Measurements from ENCODE around the gene TMEM169. TPM values are rescaled to one million over a fixed set of nuclear protein-coding genes. Genes with fewer than 3 reads are reported as not detected.
A peak's percentile ranks its signal among the peaks of the same experiment; 100 is the strongest.

The TMEM169 gene, protein sequence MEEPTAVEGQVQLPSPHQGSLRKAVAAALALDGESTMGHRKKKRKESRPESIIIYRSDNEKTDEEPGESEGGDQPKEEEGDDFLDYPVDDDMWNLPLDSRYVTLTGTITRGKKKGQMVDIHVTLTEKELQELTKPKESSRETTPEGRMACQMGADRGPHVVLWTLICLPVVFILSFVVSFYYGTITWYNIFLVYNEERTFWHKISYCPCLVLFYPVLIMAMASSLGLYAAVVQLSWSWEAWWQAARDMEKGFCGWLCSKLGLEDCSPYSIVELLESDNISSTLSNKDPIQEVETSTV
- 13.8 and 19.4 TPM in 2 replicates for total RNA-seq
- 11.9 TPM for polyA plus RNA-seq (2012)

DNA sequence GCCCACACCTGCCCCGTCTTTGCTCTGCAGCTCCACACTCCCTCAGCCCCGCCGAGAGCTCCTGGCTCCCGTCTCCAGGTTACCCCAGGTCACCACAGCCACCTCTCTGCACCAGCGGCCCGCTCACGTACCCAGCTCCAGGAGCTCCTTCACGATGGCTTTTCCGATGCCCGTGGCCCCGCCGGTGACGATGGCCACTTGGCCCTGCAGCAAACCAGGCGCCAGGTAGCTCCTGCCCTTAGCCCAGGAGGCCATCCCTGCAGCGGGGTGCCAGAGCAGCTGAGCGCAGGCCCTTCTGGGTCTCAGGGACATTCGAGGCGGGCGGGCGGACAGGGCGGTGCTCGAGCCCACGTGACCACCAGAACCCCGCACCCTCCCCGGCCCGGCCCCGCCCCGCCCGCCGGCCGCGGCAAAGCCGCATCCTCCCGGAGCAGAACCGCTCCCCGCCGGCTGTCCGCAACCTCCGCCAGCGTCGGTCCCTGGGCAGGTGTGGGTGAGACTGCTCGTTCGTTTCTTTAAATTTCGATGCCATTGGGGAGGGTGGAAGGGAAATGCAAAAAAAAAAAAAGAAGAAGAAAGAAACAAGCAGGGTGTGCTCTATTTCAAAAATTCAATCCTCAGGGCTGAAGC is at the start of gene TMEM169, which contains the start of gene PECR:
TMEM169 (plus strand) TSS at position 433 of the 630 bp plus-strand sequence. CDS start 14,045 bp downstream, outside the sequence.
PECR (minus strand) TSS at position 323 of the 630 bp plus-strand sequence; CDS start at position 255, 68 bp downstream.
- peak; percentile 83 for DNase-seq (ENCODE audit: low read depth)

DNA sequence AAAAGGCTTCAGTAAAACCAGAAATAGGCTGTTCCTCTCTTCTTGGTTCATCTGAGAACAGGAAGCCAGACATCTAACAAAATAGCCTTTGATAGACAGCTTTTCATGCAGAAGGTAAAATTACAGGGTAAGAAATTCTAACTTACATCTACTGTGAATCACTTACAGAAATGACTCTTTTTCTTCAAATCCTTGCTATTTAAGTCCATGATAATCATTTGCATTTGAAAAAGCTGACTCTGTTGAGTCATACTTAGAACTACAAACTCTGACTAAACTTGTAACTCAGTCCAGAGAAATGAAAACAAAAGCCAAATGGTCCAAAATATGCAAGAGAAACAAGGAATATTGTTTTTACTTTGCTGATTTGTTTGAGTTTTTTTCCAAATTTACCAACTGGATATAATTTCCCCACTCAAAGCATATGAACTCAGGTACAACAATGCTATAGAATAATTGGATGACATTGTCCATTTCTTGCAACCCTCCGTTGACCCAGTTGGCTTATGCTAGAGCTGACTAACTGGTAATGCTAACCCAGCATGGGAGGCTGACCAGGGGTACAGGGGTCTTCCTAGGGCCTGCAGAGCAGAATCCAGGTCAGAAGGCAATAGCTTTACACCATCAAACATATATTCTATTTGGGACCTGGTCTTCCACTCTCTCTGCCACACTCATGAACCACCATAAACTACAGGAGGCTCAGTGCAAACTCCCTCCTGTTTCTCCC is 49.6 kb upstream of the TMEM169 start:
- peak; percentile 34 for DNase-seq (ENCODE audit: low read depth)

DNA sequence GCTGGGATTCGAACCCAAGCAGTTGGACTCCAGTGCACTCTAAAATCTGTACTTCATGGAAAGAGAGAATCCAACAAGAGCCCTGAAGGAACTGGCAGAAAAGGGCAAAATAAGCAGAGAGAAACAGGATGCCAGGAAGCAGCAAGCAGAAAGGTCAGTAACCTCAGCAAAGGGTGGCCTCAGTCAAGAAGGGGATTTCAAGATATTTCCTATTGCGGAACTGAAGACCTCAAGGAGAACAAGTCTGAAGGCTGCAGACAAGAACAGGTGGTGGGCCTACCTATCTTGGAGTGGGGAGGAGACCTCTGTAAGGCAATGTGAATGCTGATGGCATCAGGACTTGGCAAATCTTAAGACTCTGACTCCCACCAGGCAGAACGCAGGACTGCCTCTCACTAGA is 48.3 kb upstream of the TMEM169 start:
- DNase-seq (ENCODE audit: low read depth) = no peak

DNA sequence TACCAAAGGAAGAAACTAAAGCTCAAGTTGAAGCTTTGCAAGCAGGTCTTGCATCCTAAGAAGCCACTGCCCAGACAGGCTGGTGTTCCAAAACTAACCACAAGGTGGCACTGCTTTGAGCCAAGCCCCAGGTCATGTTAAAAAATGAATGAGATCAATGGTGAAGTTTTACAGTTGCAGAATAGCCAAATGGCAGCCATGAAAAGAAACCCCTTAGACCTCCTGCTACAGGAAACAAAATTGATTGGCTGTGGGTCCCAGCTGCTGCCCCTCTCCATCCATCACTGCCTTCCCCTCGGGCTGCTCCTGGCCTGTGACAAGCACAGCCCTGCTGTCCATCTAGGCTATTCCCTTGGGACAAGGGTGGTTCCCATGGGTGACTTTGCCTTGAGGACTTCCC is 47.7 kb upstream of the TMEM169 start:
- DNase-seq (ENCODE audit: low read depth) = peak; percentile 71

DNA sequence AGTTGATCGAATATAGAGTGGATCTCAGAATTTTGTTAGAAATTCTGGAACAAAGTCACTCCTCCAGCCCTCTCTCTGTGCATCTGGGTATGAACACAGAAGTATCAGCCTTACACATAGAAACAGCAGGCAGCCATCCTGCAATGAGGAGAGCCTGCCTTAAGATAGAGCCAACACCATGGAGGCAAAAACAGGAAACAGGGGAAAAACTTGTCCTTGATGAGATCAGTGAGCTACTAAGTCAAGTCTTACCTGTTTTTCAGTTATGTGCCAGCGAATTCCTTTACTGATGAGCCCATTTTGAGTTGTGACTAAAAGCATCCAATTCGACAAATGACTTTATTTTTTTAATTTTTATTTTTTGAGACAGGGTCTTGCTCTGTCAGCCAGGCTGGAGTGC is 41.8 kb upstream of the TMEM169 start:
- no peak for DNase-seq (ENCODE audit: low read depth)

DNA sequence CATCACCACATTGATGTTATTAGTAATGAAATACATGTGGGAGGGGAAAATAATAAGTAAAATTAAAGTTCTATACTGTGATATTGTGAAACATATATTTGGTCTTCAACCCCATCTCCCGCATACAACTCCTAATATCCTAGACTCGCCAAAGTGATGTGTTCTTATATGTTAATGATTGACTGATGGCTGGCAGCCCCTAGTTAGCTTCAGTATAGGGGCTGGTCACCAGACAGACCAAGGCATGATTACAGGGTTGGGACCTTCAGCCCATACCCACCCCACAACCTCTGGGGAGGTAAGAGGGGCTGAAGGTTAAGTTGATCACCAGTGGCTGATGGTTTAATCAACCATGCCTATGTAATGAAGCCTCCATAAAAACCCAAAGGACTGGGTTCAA is 40.3 kb upstream of the TMEM169 start:
- DNase-seq (ENCODE audit: low read depth) = no peak

DNA sequence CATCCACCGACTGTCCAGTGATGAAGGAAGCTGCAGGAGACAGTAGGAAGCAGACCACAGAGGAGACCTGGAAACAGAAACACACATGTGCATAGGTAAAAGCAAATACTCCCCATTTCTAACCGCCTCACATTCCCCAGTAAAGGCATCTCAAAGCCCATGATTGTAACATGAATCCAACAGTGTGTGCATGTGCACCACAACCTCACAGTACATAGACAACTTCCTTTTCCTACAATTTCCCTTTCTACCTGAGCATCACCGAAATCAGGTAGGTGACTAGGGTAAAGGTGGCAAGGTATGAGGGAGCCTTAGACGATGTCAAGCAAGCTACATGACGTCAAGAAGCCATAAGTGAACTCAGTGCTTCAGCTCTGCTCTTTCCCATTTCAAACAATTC is 37.8 kb upstream of the TMEM169 start:
- no peak for DNase-seq (ENCODE audit: low read depth)

DNA sequence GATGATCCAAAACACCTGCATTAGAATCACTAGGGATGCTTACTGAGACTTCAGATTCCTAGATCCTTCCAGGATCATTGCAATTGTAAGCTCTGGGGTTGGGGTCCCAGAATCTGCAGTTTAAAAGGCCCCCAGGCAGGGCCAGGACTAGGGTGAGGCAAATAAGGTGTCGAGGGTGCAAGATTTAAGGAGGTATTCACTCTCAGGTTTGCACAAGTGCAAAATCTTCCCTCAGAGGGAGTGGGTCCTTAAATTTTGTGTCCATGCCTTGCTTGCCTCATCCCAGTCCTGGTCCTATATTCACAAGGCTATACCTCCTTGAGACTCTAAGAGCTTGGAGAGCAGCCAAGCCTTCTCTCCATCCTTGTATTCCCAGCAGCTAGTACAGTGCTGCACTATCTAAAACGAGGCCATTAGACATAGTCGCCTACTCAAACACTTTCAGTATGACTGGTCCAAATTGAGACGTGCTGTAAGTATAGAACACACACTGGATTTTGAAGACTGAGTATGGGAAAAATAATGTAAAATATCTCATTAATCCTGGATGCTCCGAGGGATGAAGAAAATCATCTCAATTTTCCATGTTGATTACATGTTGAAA is 36.7 kb upstream of the TMEM169 start:
- no peak for DNase-seq (ENCODE audit: low read depth)

DNA sequence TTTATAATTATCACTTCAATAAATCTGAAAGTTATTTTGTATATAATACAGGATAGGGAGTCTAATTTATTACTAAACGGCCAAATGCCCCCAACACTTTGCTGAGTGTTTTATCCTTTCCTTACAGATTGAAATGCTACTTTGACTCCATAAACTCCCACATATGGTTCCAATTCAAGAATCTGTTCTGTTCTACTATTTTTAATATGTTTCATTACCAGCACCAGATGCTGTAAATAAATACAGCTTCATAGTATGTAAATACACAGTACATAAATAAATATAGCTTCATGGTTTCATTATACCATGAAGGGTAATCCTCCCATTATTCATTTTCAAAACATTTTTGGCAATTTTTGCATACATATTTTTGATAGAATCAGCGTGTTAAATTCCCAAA is 34.3 kb upstream of the TMEM169 start:
- no peak for DNase-seq (ENCODE audit: low read depth)

DNA sequence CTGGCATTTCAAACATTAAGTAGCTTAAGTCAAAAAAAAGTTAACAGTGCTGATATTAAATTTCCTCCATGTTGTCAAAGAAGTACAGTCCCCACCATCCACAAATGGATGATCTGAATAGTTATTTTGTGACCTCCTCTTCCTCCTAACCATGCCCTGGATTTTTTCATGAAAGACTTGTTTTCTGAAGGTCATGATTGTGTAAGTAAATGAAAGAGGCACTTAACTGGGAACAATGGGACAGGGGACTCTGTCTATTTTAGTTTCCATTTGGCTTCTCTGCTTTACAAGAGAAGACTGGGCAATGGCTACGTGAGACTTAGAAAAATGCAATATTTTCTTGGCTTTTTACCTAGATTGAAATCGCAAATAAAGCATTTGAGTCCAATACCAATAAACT is 32.3 kb upstream of the TMEM169 start:
- DNase-seq (ENCODE audit: low read depth) = no peak

DNA sequence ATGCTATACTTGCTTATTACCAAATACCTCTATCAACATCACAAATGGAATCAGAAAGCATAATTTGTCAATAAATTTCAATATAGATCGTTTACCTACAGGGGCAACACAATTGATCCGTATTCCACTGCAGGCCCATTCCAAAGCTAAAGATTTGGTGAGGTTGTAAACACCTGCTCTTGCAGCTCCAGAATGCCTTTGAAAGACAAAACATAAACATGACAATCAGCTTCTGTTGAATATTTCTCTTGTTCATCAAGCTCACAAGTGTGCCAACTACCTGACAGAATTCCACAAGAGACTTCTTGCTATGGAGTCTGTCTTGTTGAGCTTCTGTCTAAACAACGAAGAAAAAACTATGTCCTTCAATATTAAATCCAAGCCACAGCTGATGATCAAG is 30.4 kb upstream of the TMEM169 start:
- DNase-seq (ENCODE audit: low read depth) = no peak

DNA sequence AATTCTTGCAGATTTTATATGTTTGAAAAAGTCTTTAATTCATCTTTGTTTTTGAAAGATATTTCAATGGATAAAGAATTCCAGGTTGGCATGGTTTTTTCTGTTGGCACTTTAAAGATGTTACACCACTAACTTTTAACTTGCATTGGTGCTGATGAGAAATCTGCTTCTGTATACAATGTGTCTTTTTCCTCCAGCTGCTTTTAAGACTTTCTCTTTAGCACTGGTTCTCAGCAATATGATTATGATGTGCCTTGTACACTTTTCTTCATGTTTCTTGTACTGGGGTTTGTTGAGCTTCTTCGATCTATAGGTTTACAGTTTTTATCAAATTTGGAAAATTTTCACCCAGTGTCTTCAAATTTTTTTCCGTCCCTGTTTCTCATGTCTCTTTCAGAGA is 29.3 kb upstream of the TMEM169 start:
- DNase-seq (ENCODE audit: low read depth) = no peak

DNA sequence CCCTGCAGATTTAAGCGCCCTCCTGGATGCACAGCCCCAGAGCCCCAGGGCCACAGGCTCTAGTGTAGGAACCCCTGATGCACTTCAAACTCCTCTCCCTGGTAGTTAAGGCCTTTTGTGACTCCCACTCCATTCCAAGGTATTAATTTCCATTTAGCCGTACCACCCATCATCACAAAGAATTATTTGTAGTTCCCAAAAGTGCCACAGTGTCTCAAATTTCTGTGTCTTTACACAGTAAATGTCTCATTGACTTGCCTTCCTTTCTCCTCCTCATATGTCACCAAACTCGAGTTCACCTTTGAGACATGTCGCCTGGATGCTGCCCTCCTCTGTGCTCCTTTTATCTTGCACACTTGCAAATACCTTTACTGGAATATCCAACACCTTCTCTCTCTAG is 26.0 kb upstream of the TMEM169 start:
- no peak for DNase-seq (ENCODE audit: low read depth)

DNA sequence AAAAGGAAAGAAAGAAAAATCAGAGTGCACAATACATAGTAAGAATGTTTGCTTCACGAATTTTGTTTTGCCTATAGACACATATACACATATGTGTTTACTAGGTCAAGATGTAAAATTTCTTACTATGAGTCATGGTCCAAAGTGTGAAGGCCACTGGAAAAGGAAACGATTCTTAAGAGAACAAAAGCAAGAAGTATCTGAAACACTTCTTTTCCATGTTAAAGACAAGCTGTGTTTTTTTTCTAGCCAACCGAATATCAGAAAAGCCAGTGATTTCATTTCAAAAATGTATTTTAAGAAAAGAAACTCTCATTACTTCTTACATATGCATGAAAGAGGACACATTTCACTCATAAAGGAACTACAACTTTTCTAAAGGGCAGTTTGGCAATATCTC is 25.0 kb upstream of the TMEM169 start:
- DNase-seq (ENCODE audit: low read depth) = no peak

DNA sequence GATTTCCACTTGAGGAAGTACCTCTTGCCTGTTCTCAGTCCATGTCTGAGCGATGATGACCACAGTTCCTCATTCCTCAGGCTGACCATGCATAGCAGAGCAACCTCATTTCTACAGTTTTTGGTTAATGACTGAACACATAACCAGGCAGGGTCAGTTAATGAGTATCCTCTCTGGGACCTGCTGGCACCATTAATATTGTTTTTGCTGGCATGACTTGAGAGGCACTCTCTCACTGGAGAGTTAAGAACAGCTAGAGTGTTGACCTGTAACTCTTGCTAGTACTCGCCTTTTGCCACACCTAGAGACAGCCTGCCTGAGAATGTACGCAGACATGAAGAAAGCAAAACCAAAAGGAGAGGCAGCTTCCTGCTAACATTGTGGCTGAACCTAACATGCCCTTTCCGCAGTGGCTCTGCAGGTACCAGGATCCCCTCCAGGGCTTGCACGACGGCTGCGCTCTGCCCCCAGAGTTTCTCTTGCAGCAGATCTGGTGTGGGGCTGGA is 24.0 kb upstream of the TMEM169 start:
- peak; percentile 51 for DNase-seq (ENCODE audit: low read depth)

DNA sequence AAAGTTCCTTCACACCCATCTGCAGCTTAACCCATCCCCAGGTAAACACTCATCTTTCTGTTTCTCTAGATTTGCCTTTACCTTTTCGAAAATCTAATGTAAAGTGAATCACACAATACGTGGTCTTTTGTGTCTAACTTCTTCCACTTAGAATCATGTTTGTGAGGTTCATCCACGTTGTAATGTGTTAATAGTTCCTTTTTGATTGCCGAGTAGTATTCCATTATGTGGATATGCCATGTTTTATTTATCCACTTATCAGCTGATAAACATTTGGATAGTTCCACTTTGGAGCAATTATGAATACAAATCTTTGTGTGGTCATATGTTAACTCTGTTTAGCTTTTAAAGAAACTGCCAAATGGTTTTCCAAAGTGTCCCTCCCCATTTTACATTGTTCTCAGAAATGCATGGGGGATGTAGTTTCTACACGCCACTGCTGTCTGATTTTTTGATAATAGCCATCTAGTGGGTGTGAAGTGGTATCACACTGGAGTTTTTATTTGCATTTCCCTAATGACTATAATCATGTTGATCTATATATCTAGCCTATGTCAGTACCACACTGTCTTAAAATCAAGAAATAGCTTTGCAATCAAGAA is 22.4 kb upstream of the TMEM169 start:
- DNase-seq (ENCODE audit: low read depth) = no peak

DNA sequence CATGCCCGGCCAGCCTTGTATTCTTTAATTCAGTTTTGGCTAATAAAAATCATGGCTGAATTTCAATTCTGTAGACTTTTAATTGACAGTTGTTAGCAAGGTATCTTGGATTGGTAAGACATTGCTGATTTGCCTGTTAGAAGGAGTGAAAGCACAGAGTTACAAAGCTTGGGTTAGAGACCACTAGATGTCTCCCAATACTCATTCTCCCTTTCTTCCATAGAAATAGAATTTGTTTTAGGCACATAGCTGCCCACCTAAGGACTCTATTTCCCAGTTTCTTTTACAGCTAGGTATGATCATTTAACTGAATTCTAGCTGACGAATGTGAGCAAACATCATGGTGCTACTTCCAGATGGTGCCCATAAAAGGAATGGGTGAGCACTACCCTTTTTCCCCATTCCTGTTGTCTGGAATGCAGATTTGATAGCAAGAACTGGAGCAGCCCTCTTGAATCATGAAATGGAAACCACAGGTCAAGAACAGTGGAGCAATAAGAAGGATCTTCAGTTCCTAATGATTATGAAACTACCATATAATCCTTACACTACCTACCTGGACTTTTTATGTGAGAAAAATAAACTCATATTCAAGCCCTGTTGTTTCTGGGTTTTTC is 17.6 kb upstream of the TMEM169 start:
- DNase-seq (ENCODE audit: low read depth) = peak; percentile 22

DNA sequence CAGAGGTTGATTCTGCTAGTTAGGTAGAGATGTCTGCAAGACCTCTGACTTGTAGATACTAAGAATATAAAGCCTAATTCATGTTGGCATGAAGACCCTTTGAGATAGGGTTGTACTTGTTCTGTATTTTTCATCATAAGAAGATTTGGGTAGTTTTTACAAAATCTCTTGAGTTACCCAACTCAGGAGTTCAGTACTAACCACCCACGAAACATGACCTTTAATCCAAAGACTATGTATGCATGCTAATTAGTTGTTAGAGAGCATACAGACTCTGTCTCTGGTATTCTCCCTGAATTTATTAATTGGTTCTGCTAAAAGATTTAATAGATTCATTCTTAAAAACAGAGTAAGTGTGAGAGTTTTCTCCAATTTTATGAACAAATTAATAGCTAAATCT is 17.1 kb upstream of the TMEM169 start:
- DNase-seq (ENCODE audit: low read depth) = no peak

DNA sequence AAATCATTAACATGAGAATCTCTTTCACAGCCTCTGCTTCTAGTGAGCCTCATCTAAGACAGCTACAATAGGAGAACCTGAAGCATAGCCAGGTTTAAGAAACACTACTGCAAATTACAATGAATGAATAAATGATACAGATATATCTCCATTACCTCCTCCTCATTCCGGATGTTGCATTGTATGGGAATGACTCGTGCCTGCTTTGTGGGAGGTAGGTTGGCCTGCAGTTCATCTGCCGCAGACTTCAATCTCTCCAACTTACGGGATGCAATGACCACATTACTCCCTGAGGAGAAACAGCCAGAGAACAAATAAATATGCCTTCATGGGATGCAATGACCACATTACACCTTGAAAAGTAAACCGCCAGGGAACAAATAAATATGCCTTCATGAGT is 15.5 kb upstream of the TMEM169 start:
- DNase-seq (ENCODE audit: low read depth) = no peak

DNA sequence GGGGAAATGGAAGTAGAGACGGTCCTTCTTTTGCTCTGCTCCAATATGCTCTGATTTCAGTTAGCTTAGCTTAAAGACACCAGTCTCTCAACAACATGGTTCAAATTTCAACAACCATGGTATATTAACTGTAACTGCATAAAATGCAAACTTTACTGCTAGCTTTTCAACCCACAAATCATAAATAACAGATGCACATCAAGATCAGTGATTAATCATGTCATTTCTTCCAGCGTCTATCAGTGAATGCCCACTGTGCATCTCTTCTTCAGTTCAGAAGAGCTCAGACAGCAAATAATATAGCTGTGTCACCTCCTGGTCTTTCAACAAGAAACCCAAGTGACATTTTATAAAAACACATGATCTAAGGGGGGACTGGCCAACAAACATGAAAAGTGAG is 12.7 kb upstream of the TMEM169 start:
- DNase-seq (ENCODE audit: low read depth) = no peak

DNA sequence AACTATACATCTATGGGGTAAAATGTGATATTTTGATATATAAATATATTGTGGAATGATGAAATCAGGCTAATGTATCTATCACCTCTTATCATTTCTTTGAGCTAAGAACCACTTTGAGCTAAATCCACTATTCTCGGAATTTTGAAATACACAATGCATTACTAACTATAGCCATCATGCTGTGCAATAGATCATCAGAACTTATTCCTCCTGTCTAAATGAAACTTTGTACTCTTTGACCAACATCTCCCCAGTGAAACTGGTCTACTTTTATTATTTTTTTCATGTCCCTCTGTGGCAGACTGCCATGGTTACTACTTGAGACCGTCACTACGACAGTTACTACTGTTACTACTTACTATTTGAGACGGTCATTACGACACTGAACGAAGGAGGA is 11.5 kb upstream of the TMEM169 start:
- DNase-seq (ENCODE audit: low read depth) = no peak
